OCI-LY7 (cell line): ENCODE data around the gene MREG. TPM values are rescaled to one million over a fixed set of nuclear protein-coding genes. Genes with fewer than 3 reads are reported as not detected.

ENCODE experiments used
- BruUV-seq: library from RNA; stranded (reverse); fragments of 400-500 nt; replicated peaks from 2 replicates; lab custom pipeline; 2021; lab: Mats Ljungman, UMichigan
- CTCF ChIA-PET: fragments of 300-600 bp; sonication (Branson Sonifier 250); formaldehyde crosslinking; loops from one replicate; lab custom pipeline; 2022; ENCODE audit warnings: antibody characterized with exemption; ENCODE audit not compliant: unreplicated experiment; lab: Charles Lee
- POLR2A ChIA-PET: fragments of 300-600 bp; sonication (Branson Sonifier 250); formaldehyde crosslinking; loops from one replicate; lab custom pipeline; 2022; ENCODE audit warnings: antibody characterized with exemption; lab: Charles Lee
- DNase-seq: peaks from one replicate; pipeline ENCODE4 v3.0.0-alpha.2; 2015; ENCODE audit warnings: low spot score
- H2AFZ ChIP-seq: fragments of 200-600 bp; sonication (generic), shearing (Covaris generic); 2 replicates; pipeline ENCODE4 v1.6.1; 2014; ENCODE audit warnings: mild to moderate bottlenecking, antibody characterized with exemption, low read length, moderate library complexity
- H3K27ac ChIP-seq: fragments of 200-600 bp; sonication (generic); 2 replicates; pipeline ENCODE4 v1.5.1; 2014; ENCODE audit warnings: mixed run types, low read depth, mild to moderate bottlenecking, moderate library complexity, low read length, inconsistent platforms; ENCODE audit not compliant: poor library complexity, severe bottlenecking
- H3K36me3 ChIP-seq: fragments of 200-600 bp; sonication (generic); 2 replicates; pipeline ENCODE4 v1.6.1; 2014; ENCODE audit warnings: mild to moderate bottlenecking, antibody characterized with exemption, low read length, moderate library complexity, mixed read lengths; ENCODE audit not compliant: insufficient read depth
- H3K4me1 ChIP-seq: fragments of 200-600 bp; sonication (generic); 2 replicates; pipeline ENCODE4 v1.5.1; 2014; ENCODE audit warnings: mild to moderate bottlenecking, low read length; ENCODE audit not compliant: insufficient read depth, poor library complexity, severe bottlenecking
- H3K4me2 ChIP-seq: fragments of 200-600 bp; sonication (generic); 2 replicates; pipeline ENCODE4 v1.6.1; 2014; ENCODE audit warnings: mild to moderate bottlenecking, low read length
- H3K4me3 ChIP-seq: fragments of 200-600 bp; sonication (generic); 2 replicates; pipeline ENCODE4 v1.5.1; 2014; ENCODE audit warnings: mild to moderate bottlenecking, low read depth, low read length; ENCODE audit not compliant: poor library complexity, severe bottlenecking
- H3K79me2 ChIP-seq: fragments of 200-600 bp; sonication (generic); 2 replicates; pipeline ENCODE4 v1.6.1; 2016; ENCODE audit warnings: low read depth, mild to moderate bottlenecking, low read length, moderate library complexity, mixed read lengths; ENCODE audit not compliant: insufficient read depth
- H3K9me2 ChIP-seq: fragments of 200-600 bp; sonication (generic); 2 replicates; pipeline ENCODE4 v1.6.1; 2016; ENCODE audit warnings: mild to moderate bottlenecking, low read length, mixed read lengths; ENCODE audit not compliant: insufficient read depth
- H3K9me3 ChIP-seq: fragments of 200-600 bp; sonication (generic); 2 replicates; pipeline ENCODE4 v1.6.1; 2014; ENCODE audit warnings: mild to moderate bottlenecking, mixed run types, low read length, mixed read lengths
- H4K20me1 ChIP-seq: fragments of 200-600 bp; sonication (generic); 2 replicates; pipeline ENCODE4 v1.6.1; 2014; ENCODE audit warnings: mild to moderate bottlenecking, antibody characterized with exemption, low read length, moderate library complexity, mixed read lengths; ENCODE audit not compliant: insufficient read depth
- EZH2phosphoT487 ChIP-seq: fragments of 200-600 bp; sonication (generic); IDR thresholded peaks from 2 replicates; pipeline ENCODE4 v1.6.1; 2018; ENCODE audit warnings: low read depth, borderline replicate concordance, mild to moderate bottlenecking, mixed run types, antibody characterized with exemption, low read length, moderate library complexity, mixed read lengths
- intact Hi-C: fragments of 100-400 bp; cut with micrococcal nuclease; formaldehyde crosslinking; loops from one replicate; pipeline ENCODE4 v1.10.0; 2022; ENCODE audit not compliant: unreplicated experiment
- total RNA-seq, 2 experiments: library from RNA; depleted of rRNA in 1 of 2; stranded (reverse); fragments of >200 nt in 1 of 2; shearing (Covaris generic) in 1 of 2; gene quantifications; 2 replicates each; pipeline ENCODE4 v1.2.3, GENCODE V29; 2014 to 2022
- TF ChIP-seq, protein P1 (sequence below): fragments of 200-600 bp; sonication (generic); conservative IDR thresholded peaks from 2 replicates; pipeline ENCODE4 v1.5.1; 2014; ENCODE audit warnings: mild to moderate bottlenecking, antibody characterized with exemption, low read length, moderate library complexity, mixed read lengths

The MREG gene
- total RNA-seq, 2 experiments from 2014 or later, result 5.6 to 9.3 TPM

DNA sequence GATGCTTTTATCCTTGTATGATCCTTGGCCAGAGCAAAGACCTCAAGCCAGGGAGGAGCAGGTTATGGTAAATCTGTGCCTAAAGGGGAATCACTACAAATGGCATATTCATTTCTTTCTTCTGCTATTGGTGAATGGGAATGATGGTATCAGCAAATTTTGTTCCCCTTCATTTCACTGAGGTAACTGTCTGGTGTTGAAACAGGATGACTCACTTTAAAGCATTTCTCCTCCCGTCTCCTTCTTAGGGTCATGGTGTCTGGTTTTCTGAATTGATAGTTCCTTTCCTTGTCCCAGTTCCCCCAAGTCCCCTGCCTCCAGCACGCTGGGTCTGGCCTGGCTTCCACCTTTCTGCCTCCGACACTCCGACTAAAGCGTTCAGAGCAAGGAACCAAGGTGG is 109.2 kb downstream of the MREG start:
- Histone ChIP-seq H3K27ac (no peak overlapping the region), H3K4me2 (no peak overlapping the region), H3K9me3 (no peaks in the 10 kb centered on the region), H3K36me3 (no peaks in the 10 kb centered on the region), H3K9me2 (no peaks in the 10 kb centered on the region), H4K20me1 (no peaks in the 10 kb centered on the region), H2AFZ (no peak overlapping the region), H3K4me3 (no peak overlapping the region), H3K4me1 (peaks cover 6% of the 10 kb centered on the region), H3K79me2 (no peaks in the 10 kb centered on the region)
- no peak for DNase-seq
- intact Hi-C loops, result no loop called here
- CTCF ChIA-PET, result no interaction called here
- TF ChIP-seq EZH2phosphoT487, result no peak
- TF ChIP-seq, protein P1, sequence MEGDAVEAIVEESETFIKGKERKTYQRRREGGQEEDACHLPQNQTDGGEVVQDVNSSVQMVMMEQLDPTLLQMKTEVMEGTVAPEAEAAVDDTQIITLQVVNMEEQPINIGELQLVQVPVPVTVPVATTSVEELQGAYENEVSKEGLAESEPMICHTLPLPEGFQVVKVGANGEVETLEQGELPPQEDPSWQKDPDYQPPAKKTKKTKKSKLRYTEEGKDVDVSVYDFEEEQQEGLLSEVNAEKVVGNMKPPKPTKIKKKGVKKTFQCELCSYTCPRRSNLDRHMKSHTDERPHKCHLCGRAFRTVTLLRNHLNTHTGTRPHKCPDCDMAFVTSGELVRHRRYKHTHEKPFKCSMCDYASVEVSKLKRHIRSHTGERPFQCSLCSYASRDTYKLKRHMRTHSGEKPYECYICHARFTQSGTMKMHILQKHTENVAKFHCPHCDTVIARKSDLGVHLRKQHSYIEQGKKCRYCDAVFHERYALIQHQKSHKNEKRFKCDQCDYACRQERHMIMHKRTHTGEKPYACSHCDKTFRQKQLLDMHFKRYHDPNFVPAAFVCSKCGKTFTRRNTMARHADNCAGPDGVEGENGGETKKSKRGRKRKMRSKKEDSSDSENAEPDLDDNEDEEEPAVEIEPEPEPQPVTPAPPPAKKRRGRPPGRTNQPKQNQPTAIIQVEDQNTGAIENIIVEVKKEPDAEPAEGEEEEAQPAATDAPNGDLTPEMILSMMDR, result no peak
- no TSS peak for BruUV-seq
- POLR2A ChIA-PET, result no interaction called here

DNA sequence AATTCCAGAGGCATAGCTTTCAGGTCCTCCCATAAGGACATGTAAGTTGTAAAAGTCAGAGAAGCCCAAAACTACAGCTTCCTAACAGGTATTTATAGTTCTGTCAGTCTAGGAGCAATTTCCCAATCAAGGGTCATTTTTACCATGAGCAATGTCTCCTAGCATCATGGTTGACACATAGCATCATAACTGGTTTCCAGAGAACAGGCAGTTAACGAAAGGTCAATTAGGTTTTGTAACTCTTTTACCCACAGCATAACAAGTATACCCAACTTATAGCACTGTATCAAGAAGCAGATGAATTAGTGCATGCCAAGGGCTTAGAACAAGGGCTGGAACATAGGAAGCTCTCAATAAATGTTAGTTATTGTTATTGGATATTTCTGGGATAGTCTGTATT is 110.1 kb downstream of the MREG start:
- TF ChIP-seq, protein P1, result no peak
- no peak for TF ChIP-seq EZH2phosphoT487
- intact Hi-C loops, result no loop called here
- POLR2A ChIA-PET, result no interaction called here

DNA sequence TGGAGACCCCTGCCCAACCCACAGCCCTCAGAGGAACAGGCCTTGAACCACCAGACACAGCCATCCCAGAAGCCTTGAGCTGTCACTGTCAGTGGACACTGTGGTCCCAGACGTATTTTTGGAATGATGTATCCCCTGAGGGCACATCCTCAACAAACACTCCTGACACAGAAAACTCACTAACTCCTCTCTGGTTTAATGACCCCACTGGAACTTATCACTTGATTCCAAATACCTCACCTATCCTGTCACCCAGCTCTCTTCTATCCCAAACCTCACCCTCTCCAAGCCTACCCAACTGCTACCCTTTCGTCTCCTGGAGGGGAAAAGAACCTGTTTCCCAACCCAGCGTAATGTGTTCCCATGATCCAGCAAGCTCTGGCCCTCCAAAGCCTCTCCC is 111.6 kb downstream of the MREG start:
- Histone ChIP-seq H3K4me3 (no peak overlapping the region), H4K20me1 (no peaks in the 10 kb centered on the region), H3K9me2 (no peaks in the 10 kb centered on the region), H3K4me1 (peaks cover 6% of the 10 kb centered on the region), H3K27ac (no peak overlapping the region), H3K9me3 (no peaks in the 10 kb centered on the region), H3K79me2 (no peaks in the 10 kb centered on the region), H3K4me2 (no peak overlapping the region), H3K36me3 (no peaks in the 10 kb centered on the region), H2AFZ (no peak overlapping the region)
- POLR2A ChIA-PET, result interaction anchor here (0.7 kb wide), 1 partner anchor 217 kb away, joined by 3 read pairs; no protein-coding TSS in a partner anchor
- DNase-seq, result no peak
- BruUV-seq, result no TSS peak
- CTCF ChIA-PET, result no interaction called here
- intact Hi-C loops, result no loop called here
- TF ChIP-seq, protein P1, result no peak
- no peak for TF ChIP-seq EZH2phosphoT487

More for the DNA sequence above, 110.1 kb downstream of the MREG start:
- H3K79me2 ChIP-seq, result no peaks in the 10 kb centered on the region
- H3K9me2 ChIP-seq, result no peaks in the 10 kb centered on the region
- H3K36me3 ChIP-seq, result no peaks in the 10 kb centered on the region
- no peaks in the 10 kb centered on the region for H3K9me3 ChIP-seq
- CTCF ChIA-PET, result no interaction called here
- no peak overlapping the region for H3K27ac ChIP-seq
- H3K4me1 ChIP-seq, result peaks cover 6% of the 10 kb centered on the region
- no TSS peak for BruUV-seq
- H3K4me2 ChIP-seq, result no peak overlapping the region
- no peak overlapping the region for H3K4me3 ChIP-seq
- no peaks in the 10 kb centered on the region for H4K20me1 ChIP-seq
- no peak for DNase-seq
- H2AFZ ChIP-seq, result no peak overlapping the region
